Progenitor cell of endocrine pancreas (in vitro differentiated cells): ENCODE data around the gene CD8B2. TPM values are rescaled to one million over a fixed set of nuclear protein-coding genes. Genes with fewer than 3 reads are reported as not detected.
"Not testable (repeated sequence)": the region's sequence is repeated elsewhere in the genome, so short reads cannot be mapped to it uniquely, and the experiment has no call there.

Experiments
- DNase-seq: peaks from one replicate; pipeline ENCODE4 v3.0.0; 2021; ENCODE audit warnings: low spot score; ENCODE audit not compliant: unreplicated experiment
- H3K27ac Mint-ChIP-seq: 2 replicates; pipeline ENCODE4 v1.8.0; 2021; ENCODE audit warnings: mild to moderate bottlenecking, moderate library complexity, mixed read lengths
- H3K27me3 Mint-ChIP-seq: 2 replicates; pipeline ENCODE4 v1.8.0; 2021; ENCODE audit warnings: mixed read lengths
- H3K36me3 Mint-ChIP-seq: 2 replicates; pipeline ENCODE4 v1.8.0; 2022; ENCODE audit warnings: mixed read lengths; ENCODE audit not compliant: insufficient read depth
- H3K4me1 Mint-ChIP-seq: 2 replicates; pipeline ENCODE4 v1.8.0; 2021; ENCODE audit warnings: low read depth, mixed read lengths
- H3K4me3 Mint-ChIP-seq: 2 replicates; pipeline ENCODE4 v1.8.0; 2021; ENCODE audit warnings: low read depth, mild to moderate bottlenecking, moderate library complexity, mixed read lengths
- H3K9me3 Mint-ChIP-seq: 2 replicates; pipeline ENCODE4 v1.8.0; 2021; ENCODE audit warnings: low read depth, mixed read lengths
- total RNA-seq: library from RNA; stranded (reverse); gene quantifications from 2 replicates; pipeline ENCODE4 v1.2.1, GENCODE V29; 2021

The CD8B2 gene
- total RNA-seq, 1 donor from 2014 or later: not detected

DNA sequence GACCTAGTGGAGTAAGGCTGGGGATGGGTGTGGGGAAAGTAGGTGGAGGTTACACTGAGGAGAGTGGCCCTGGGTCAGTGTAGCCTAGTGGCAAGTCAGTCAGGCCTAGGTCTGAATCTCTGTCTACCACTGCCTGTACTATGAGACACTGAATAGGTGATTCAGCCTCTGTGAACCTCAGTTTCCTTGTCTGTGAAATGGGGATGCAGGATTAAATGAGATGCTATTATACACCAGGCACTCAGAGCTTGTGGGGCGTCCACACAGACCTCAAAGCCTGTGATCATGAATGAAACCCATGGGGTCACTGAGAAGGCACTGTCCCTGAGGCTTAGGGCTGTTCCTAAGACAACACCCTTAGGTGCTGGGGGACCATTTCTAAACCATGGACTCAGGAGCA is 11.4 kb downstream of the CD8B2 start:
- not testable (repeated sequence) for H3K27ac Mint-ChIP-seq, H3K4me3 Mint-ChIP-seq

DNA sequence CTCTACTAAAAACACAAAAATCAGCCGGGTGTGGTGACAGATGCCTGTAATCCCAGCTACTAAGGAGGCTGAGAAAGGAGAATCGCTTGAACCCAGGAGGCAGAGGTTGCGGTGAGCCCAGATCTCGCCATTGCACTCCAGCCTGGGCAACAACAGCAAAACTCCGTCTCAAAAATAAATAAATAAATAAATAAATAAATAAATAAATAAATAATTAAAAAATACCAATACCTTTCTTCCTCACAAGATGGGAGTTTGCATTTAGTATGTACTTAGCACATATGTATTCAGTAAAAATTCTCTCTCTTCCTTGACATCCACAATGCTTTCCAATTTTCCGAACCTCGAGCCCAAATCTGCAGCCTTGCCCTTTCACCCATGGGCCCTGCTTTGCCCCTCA is 13.2 kb downstream of the CD8B2 start:
- not testable (repeated sequence) for H3K36me3 Mint-ChIP-seq, H3K9me3 Mint-ChIP-seq, H3K27ac Mint-ChIP-seq, H3K4me1 Mint-ChIP-seq, H3K27me3 Mint-ChIP-seq, DNase-seq, H3K4me3 Mint-ChIP-seq

More for the DNA sequence above, 11.4 kb downstream of the CD8B2 start:
- H3K27me3 Mint-ChIP-seq, H3K9me3 Mint-ChIP-seq, H3K4me1 Mint-ChIP-seq, H3K36me3 Mint-ChIP-seq, DNase-seq: not testable (repeated sequence)

- H3K27ac Mint-ChIP-seq, H3K27me3 Mint-ChIP-seq, H3K36me3 Mint-ChIP-seq, DNase-seq, H3K4me1 Mint-ChIP-seq, H3K4me3 Mint-ChIP-seq, H3K9me3 Mint-ChIP-seq: not testable (repeated sequence)
Observed at GRCh38 chr2:106502351-106502750, 15.2 kb downstream of the CD8B2 start.

DNA sequence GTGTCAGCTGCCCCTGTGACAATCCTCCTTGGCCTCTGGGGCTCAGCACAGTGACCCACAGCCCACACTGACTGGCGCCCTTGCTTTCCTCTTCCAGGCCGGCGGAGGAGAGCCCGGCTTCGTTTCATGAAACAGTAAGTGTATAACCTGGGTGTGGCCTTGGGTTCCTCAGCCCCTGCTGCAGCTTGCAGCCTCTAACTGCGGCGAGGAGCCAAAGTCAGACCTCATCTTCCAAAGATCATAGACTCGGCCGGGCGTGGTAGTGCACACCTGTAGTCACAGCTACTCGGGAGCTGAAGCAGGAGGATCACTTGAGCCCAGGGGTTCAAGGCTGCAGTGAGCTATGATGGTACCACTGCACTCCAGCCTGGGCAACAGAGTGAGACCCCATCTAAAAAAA is 17.0 kb downstream of the CD8B2 start:
- H3K4me1 Mint-ChIP-seq, H3K4me3 Mint-ChIP-seq, DNase-seq, H3K36me3 Mint-ChIP-seq, H3K9me3 Mint-ChIP-seq, H3K27me3 Mint-ChIP-seq, H3K27ac Mint-ChIP-seq: not testable (repeated sequence)

DNA sequence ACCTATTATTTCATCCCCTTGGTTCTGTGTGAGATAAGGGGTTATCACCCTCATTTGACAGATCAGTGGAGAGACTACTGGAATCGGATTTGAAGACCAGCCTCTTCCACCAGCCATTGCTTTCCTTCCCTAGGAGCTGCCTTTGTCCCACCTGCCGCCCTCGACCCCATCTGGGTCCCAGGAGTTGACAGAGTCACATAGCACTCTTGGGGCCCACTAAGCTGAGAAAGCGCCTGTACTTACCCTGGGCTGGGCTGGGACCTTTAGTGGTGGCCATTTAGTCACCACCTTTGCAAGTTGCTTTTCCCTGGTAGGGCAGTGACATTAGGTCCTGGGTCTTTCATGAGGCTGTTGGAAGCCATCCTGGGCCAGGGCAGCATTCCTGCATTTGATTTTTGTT is 17.6 kb downstream of the CD8B2 start:
- H3K36me3 Mint-ChIP-seq, H3K27me3 Mint-ChIP-seq, H3K27ac Mint-ChIP-seq, DNase-seq, H3K4me3 Mint-ChIP-seq, H3K9me3 Mint-ChIP-seq, H3K4me1 Mint-ChIP-seq: not testable (repeated sequence)

- H3K4me1 Mint-ChIP-seq, H3K27ac Mint-ChIP-seq, H3K9me3 Mint-ChIP-seq, H3K36me3 Mint-ChIP-seq, DNase-seq, H3K4me3 Mint-ChIP-seq, H3K27me3 Mint-ChIP-seq: not testable (repeated sequence)
Observed at GRCh38 chr2:106506002-106506687, 19.0 kb downstream of the CD8B2 start.

DNA sequence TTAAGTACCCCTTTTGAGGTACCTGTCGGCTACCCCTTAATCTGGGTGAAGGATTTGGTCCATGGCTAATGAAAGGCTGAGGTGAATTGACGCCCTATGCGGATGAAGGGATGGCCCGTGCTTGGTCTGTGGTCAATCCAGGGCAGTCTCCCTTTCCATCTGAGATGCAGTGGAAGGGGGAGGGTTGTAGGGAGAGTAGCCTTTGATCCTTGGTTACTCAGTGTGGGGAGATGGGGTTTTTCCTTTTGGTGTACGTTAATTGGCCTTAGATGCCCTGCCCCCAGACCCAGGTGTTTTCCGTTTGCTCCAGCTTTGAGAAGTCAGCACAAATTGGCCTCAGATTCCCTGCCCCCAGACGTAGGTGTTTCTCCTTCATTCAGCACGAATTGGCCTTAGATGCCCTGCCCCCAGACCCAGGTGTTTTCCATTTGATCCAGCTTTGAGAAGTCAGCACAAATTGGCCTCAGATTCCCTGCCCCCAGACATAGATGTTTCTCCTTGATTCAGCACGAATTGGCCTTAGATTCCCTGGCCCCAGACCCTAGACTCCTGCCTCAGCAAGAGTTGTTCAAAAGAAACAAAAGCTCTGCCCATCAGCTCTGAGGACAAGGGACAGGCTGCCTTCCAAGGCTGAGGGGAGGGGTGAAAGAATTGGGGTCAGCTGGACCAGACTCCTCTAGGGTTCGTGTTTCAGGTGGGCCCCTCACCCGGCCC is 21.7 kb downstream of the CD8B2 start:
- not testable (repeated sequence) for H3K9me3 Mint-ChIP-seq, H3K4me3 Mint-ChIP-seq, DNase-seq, H3K36me3 Mint-ChIP-seq, H3K27ac Mint-ChIP-seq, H3K4me1 Mint-ChIP-seq, H3K27me3 Mint-ChIP-seq

DNA sequence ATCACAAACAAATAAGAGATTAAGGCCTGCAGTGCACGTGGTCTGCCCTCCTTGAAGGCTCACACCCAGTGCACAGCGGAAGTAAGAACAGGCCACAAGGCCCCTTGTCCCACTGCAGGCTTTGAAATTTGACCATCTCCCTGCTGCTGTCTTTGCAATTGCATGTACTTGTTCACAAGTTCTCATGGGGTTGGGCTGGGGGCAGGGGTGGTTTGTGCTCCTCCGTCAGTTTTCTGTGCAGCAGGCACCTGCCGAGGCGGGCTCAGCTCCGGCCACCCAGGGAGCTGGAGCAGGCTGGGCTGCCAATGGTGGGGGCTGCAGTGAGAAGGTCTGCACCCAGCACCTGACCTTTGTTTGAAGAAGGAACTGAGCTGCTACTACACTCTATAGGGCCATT is 22.2 kb downstream of the CD8B2 start:
- not testable (repeated sequence) for H3K4me1 Mint-ChIP-seq, DNase-seq, H3K4me3 Mint-ChIP-seq, H3K27me3 Mint-ChIP-seq, H3K9me3 Mint-ChIP-seq, H3K27ac Mint-ChIP-seq, H3K36me3 Mint-ChIP-seq

- H3K27me3 Mint-ChIP-seq: not testable (repeated sequence)
Observed at GRCh38 chr2:106510791-106511190, 23.6 kb downstream of the CD8B2 start.

DNA sequence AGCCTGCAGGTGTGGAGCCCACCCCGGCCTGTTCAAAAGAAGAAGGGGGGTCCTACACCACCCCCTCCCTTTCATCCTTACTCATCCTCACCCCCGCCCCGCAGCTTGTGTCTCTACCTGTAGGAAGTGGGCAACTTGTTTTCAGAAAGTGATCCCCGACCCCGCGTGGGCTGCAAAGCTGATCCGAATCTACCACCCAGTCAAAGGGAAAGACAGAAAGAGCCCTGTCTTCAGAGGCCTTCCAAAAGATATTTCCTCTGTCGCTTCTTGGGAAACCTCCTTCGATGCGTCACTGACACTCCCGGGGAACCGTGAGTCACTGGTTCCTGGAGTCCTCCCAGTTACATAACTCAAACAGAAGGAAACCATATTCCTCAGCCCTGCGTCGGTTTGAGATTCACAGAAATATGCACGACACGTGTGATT is 24.3 kb downstream of the CD8B2 start:
- H3K27ac Mint-ChIP-seq, H3K36me3 Mint-ChIP-seq, H3K9me3 Mint-ChIP-seq, H3K27me3 Mint-ChIP-seq, H3K4me3 Mint-ChIP-seq, DNase-seq, H3K4me1 Mint-ChIP-seq: not testable (repeated sequence)

More at GRCh38 chr2:106510791-106511190, 23.6 kb downstream of the CD8B2 start:
- H3K9me3 Mint-ChIP-seq, H3K36me3 Mint-ChIP-seq, H3K4me3 Mint-ChIP-seq, H3K4me1 Mint-ChIP-seq, H3K27ac Mint-ChIP-seq, DNase-seq: not testable (repeated sequence)

- H3K4me1 Mint-ChIP-seq, H3K27ac Mint-ChIP-seq, H3K27me3 Mint-ChIP-seq, H3K36me3 Mint-ChIP-seq, H3K9me3 Mint-ChIP-seq, DNase-seq, H3K4me3 Mint-ChIP-seq: not testable (repeated sequence)
Observed at GRCh38 chr2:106511934-106512333, 24.8 kb downstream of the CD8B2 start.

DNA sequence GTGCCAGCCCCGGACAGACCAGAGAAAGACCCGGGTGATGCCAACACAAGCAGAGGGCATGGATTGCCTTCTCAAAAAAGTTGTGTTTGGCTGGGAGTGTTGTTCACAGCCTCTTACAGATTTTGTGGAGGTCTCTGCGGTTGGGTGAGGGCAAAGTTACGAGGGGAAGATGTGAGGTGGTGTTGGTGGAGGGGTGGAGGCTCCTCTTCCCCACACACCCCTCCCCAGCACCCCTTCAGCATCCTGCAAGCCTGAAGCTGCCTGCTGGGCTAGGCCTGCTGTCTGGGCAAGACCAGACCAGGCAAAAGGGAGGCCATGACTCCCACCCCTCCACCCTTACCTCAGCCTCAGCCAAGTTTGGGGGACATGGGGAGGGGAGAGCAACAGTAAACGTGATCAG is 26.2 kb downstream of the CD8B2 start:
- H3K27ac Mint-ChIP-seq, H3K36me3 Mint-ChIP-seq, DNase-seq, H3K4me1 Mint-ChIP-seq, H3K9me3 Mint-ChIP-seq, H3K4me3 Mint-ChIP-seq, H3K27me3 Mint-ChIP-seq: not testable (repeated sequence)

DNA sequence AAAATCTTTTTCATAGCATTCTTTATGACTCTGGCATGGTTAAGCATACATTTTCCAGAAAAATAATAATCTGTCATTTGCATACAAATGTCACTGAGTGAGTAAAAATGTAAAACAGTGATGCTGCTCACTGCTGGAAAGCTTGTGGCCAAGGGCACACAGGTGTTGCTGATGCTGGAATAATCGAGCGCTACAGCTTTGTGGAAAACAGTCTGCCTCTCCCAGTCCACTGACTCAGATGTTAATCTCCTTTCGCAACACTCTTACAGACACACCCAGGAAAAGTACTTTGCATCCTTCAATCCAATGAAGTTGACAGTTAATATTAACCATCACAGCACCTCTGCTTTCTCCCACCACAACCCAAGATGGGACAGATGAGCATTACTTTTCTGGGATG is 27.7 kb downstream of the CD8B2 start:
- H3K27ac Mint-ChIP-seq, H3K4me1 Mint-ChIP-seq, DNase-seq, H3K36me3 Mint-ChIP-seq, H3K9me3 Mint-ChIP-seq, H3K4me3 Mint-ChIP-seq, H3K27me3 Mint-ChIP-seq: not testable (repeated sequence)
